Activated CD8-positive, alpha-beta memory T cell treated with anti-CD3 and anti-CD28 coated beads, Interleukin-2, amount 10 ng/mL, durations not matched to agents 7 days and 5 days (primary cell): ENCODE data around the gene POLR3H. TPM values are rescaled to one million over a fixed set of nuclear protein-coding genes. Genes with fewer than 3 reads are reported as not detected.
A peak's percentile ranks its signal among the peaks of the same experiment; 100 is the strongest.

Experiments
- ATAC-seq: fragments of 150-1000 bp; cut with Tn5 transposase; one replicate; pipeline ENCODE4 v1.10.0; 2021; ENCODE audit warnings: moderate library complexity
- CTCF ChIA-PET: fragments of 350-600 bp; sonication (Branson Sonifier 250); formaldehyde crosslinking; loops from one replicate; lab custom pipeline; 2021; ENCODE audit warnings: antibody characterized with exemption; lab: Charles Lee
- DNase-seq: peaks from one replicate; pipeline ENCODE4 v3.0.0-alpha.2; 2020
- H3K27ac Mint-ChIP-seq: one replicate; pipeline ENCODE4 v1.8.0; 2021; ENCODE audit warnings: mild to moderate bottlenecking, mixed read lengths
- H3K27me3 Mint-ChIP-seq: one replicate; pipeline ENCODE4 v1.8.0; 2021; ENCODE audit warnings: mixed read lengths
- H3K36me3 Mint-ChIP-seq: one replicate; pipeline ENCODE4 v1.8.0; 2021; ENCODE audit warnings: mild to moderate bottlenecking, mixed read lengths
- H3K4me1 Mint-ChIP-seq: one replicate; pipeline ENCODE4 v1.8.0; 2021; ENCODE audit warnings: mixed read lengths
- H3K4me3 Mint-ChIP-seq: one replicate; pipeline ENCODE4 v1.8.0; 2021; ENCODE audit warnings: mild to moderate bottlenecking, moderate library complexity, mixed read lengths
- H3K9me3 Mint-ChIP-seq: one replicate; pipeline ENCODE4 v1.8.0; 2022; ENCODE audit warnings: low read depth, mixed read lengths
- total RNA-seq, 2 experiments: library from RNA; stranded (reverse); gene quantifications; one replicate each; pipeline ENCODE4 v1.2.3, GENCODE V29; 2021

The POLR3H gene
- total RNA-seq, 2 experiments from 2014 or later: 32.4 to 43.7 TPM

GRCh38 chr22:41517172-41518047, 26.9 kb downstream of the POLR3H start:
- no peaks in the 10 kb centered on the region for H3K4me1 Mint-ChIP-seq
- DNase-seq (no peak), ATAC-seq (no peak)
- H3K27ac Mint-ChIP-seq: no peak overlapping the region
- peaks cover 3% of the 10 kb centered on the region for H3K36me3 Mint-ChIP-seq
- no peaks in the 10 kb centered on the region for H3K9me3 Mint-ChIP-seq
- no peaks in the 10 kb centered on the region for H3K27me3 Mint-ChIP-seq
- CTCF ChIA-PET: interaction anchor here (0.6 to 5.0 kb wide), 13 partner anchors 10 to 126 kb away, joined by 3 to 81 read pairs (median 3); partner anchors contain the start of gene PMM1
- H3K4me3 Mint-ChIP-seq: no peak overlapping the region

GRCh38 chr22:41516462-41516861, 27.8 kb downstream of the POLR3H start:
- H3K27me3 Mint-ChIP-seq: no peaks in the 10 kb centered on the region
- DNase-seq (no peak), ATAC-seq (no peak)
- no peak overlapping the region for H3K27ac Mint-ChIP-seq
- CTCF ChIA-PET: interaction anchor here (1.1 to 5.0 kb wide), 2 partner anchors 73 to 112 kb away, joined by 3 to 81 read pairs; partner anchors contain the start of gene PMM1
- no peak overlapping the region for H3K4me3 Mint-ChIP-seq
- no peaks in the 10 kb centered on the region for H3K4me1 Mint-ChIP-seq
- H3K9me3 Mint-ChIP-seq: no peaks in the 10 kb centered on the region
- H3K36me3 Mint-ChIP-seq: peaks cover 6% of the 10 kb centered on the region

- ATAC-seq: no peak
- H3K27me3 Mint-ChIP-seq: no peaks in the 10 kb centered on the region
- H3K9me3 Mint-ChIP-seq: no peaks in the 10 kb centered on the region
- H3K4me3 Mint-ChIP-seq: no peak overlapping the region
- CTCF ChIA-PET: interaction anchor here (1.1 kb wide), 1 partner anchor 110 kb away, joined by 3 read pairs; no protein-coding TSS in a partner anchor
- H3K27ac Mint-ChIP-seq: no peak overlapping the region
- no peak for DNase-seq
- H3K36me3 Mint-ChIP-seq: peaks cover 8% of the 10 kb centered on the region
- H3K4me1 Mint-ChIP-seq: no peaks in the 10 kb centered on the region
Observed at GRCh38 chr22:41513391-41513790, 30.9 kb downstream of the POLR3H start.

- CTCF ChIA-PET: interaction anchor here (0.6 kb wide), 1 partner anchor 9 kb away, joined by 3 read pairs; no protein-coding TSS in a partner anchor
- no peak overlapping the region for H3K27ac Mint-ChIP-seq
- H3K9me3 Mint-ChIP-seq: no peaks in the 10 kb centered on the region
- ATAC-seq (no peak), DNase-seq (no peak)
- H3K4me1 Mint-ChIP-seq: no peaks in the 10 kb centered on the region
- peaks cover 8% of the 10 kb centered on the region for H3K36me3 Mint-ChIP-seq
- no peak overlapping the region for H3K4me3 Mint-ChIP-seq
- H3K27me3 Mint-ChIP-seq: no peaks in the 10 kb centered on the region
Observed at GRCh38 chr22:41512421-41513194, 31.7 kb downstream of the POLR3H start.

GRCh38 chr22:41511521-41511968, 32.7 kb downstream of the POLR3H start:
- Mint-ChIP-seq H3K27me3 (no peaks in the 10 kb centered on the region), H3K4me1 (no peaks in the 10 kb centered on the region), H3K9me3 (no peaks in the 10 kb centered on the region), H3K36me3 (peaks cover 8% of the 10 kb centered on the region), H3K27ac (no peak overlapping the region), H3K4me3 (no peak overlapping the region)
- ATAC-seq (no peak), DNase-seq (no peak)
- CTCF ChIA-PET: no interaction called here

GRCh38 chr22:41508770-41509170, 35.5 kb downstream of the POLR3H start:
- DNase-seq (no peak), ATAC-seq (no peak)
- CTCF ChIA-PET: interaction anchor here (1.1 kb wide), 1 partner anchor 16 kb away, joined by 3 read pairs; no protein-coding TSS in a partner anchor
- no peaks in the 10 kb centered on the region for H3K27me3 Mint-ChIP-seq
- H3K4me1 Mint-ChIP-seq: no peaks in the 10 kb centered on the region
- H3K4me3 Mint-ChIP-seq: no peak overlapping the region
- no peak overlapping the region for H3K27ac Mint-ChIP-seq
- H3K9me3 Mint-ChIP-seq: no peaks in the 10 kb centered on the region
- peaks cover 4% of the 10 kb centered on the region for H3K36me3 Mint-ChIP-seq

GRCh38 chr22:41507330-41508063, 36.8 kb downstream of the POLR3H start:
- H3K36me3 Mint-ChIP-seq: peaks cover 4% of the 10 kb centered on the region
- H3K27me3 Mint-ChIP-seq: no peaks in the 10 kb centered on the region
- no peaks in the 10 kb centered on the region for H3K9me3 Mint-ChIP-seq
- DNase-seq (no peak), ATAC-seq (no peak)
- no peaks in the 10 kb centered on the region for H3K4me1 Mint-ChIP-seq
- no peak overlapping the region for H3K4me3 Mint-ChIP-seq
- no peak overlapping the region for H3K27ac Mint-ChIP-seq
- CTCF ChIA-PET: interaction anchor here (3.2 kb wide), 1 partner anchor 103 kb away, joined by 13 read pairs; no protein-coding TSS in a partner anchor

GRCh38 chr22:41505511-41506220, 38.6 kb downstream of the POLR3H start:
- Mint-ChIP-seq H3K36me3 (peaks cover 1% of the 10 kb centered on the region), H3K27me3 (no peaks in the 10 kb centered on the region), H3K4me1 (no peaks in the 10 kb centered on the region), H3K27ac (no peak overlapping the region), H3K4me3 (no peak overlapping the region), H3K9me3 (no peaks in the 10 kb centered on the region)
- DNase-seq (no peak), ATAC-seq (no peak)
- CTCF ChIA-PET: interaction anchor here (1.0 to 3.2 kb wide), 5 partner anchors 12 to 101 kb away, joined by 3 to 13 read pairs (median 4); no protein-coding TSS in a partner anchor

GRCh38 chr22:41504816-41505215, 39.5 kb downstream of the POLR3H start:
- Mint-ChIP-seq H3K4me1 (no peaks in the 10 kb centered on the region), H3K36me3 (peaks cover 1% of the 10 kb centered on the region), H3K27me3 (no peaks in the 10 kb centered on the region), H3K27ac (no peak overlapping the region), H3K4me3 (no peak overlapping the region), H3K9me3 (no peaks in the 10 kb centered on the region)
- no peak for ATAC-seq
- no peak for DNase-seq
- CTCF ChIA-PET: interaction anchor here (1.0 to 3.2 kb wide), 3 partner anchors 13 to 101 kb away, joined by 3 to 13 read pairs (median 4); no protein-coding TSS in a partner anchor

- H3K27me3 Mint-ChIP-seq: no peaks in the 10 kb centered on the region
- DNase-seq (no peak), ATAC-seq (no peak)
- H3K27ac Mint-ChIP-seq: no peak overlapping the region
- no peaks in the 10 kb centered on the region for H3K9me3 Mint-ChIP-seq
- no peaks in the 10 kb centered on the region for H3K36me3 Mint-ChIP-seq
- H3K4me1 Mint-ChIP-seq: no peaks in the 10 kb centered on the region
- CTCF ChIA-PET: interaction anchor here (1.0 to 3.2 kb wide), 2 partner anchors 24 to 100 kb away, joined by 3 to 13 read pairs; no protein-coding TSS in a partner anchor
- no peak overlapping the region for H3K4me3 Mint-ChIP-seq
Observed at GRCh38 chr22:41504397-41504796, 39.9 kb downstream of the POLR3H start.

- Mint-ChIP-seq H3K27ac (no peak overlapping the region), H3K4me3 (no peak overlapping the region), H3K27me3 (no peaks in the 10 kb centered on the region), H3K9me3 (no peaks in the 10 kb centered on the region), H3K36me3 (peaks cover under 1% of the 10 kb centered on the region), H3K4me1 (no peaks in the 10 kb centered on the region)
- CTCF ChIA-PET: interaction anchor here (0.9 to 3.5 kb wide), 5 partner anchors 16 to 121 kb away, joined by 3 to 45 read pairs (median 3); no protein-coding TSS in a partner anchor
- peak; percentile 50 for DNase-seq
- ATAC-seq: peak; percentile 76
Observed at GRCh38 chr22:41501209-41501608, 43.1 kb downstream of the POLR3H start.

GRCh38 chr22:41500303-41500702, 44.0 kb downstream of the POLR3H start:
- CTCF ChIA-PET: interaction anchor here (0.6 to 3.5 kb wide), 3 partner anchors 21 to 120 kb away, joined by 3 to 45 read pairs (median 5); no protein-coding TSS in a partner anchor
- H3K27ac Mint-ChIP-seq: no peak overlapping the region
- ATAC-seq: no peak
- H3K36me3 Mint-ChIP-seq: peaks cover 2% of the 10 kb centered on the region
- H3K4me3 Mint-ChIP-seq: no peak overlapping the region
- H3K9me3 Mint-ChIP-seq: no peaks in the 10 kb centered on the region
- no peaks in the 10 kb centered on the region for H3K4me1 Mint-ChIP-seq
- DNase-seq: no peak
- no peaks in the 10 kb centered on the region for H3K27me3 Mint-ChIP-seq
